ENCODE data around the gene SLC10A3.

The SLC10A3 gene

GRCh38 chrX:154469114-154469513 lies 21.3 kb downstream of the SLC10A3 start:
- Histone ChIP-seq H3K4me1 (ENCODE audit: control insufficient read depth, insufficient read depth, low read length) (no peaks in the 10 kb centered on the region), H3K4me3 (ENCODE audit: low read length) (no peak overlapping the region), H3K9me3 (ENCODE audit: control insufficient read depth, low read length) (no peaks in the 10 kb centered on the region), H3K36me3 (ENCODE audit: control insufficient read depth, insufficient read depth, low read length, severe bottlenecking) (peaks cover 62% of the 10 kb centered on the region), H3K27me3 (replicated peaks; ENCODE audit: control insufficient read depth, insufficient read depth, low read length) (peaks cover 4% of the 10 kb centered on the region), H3K9ac (ENCODE audit: low read length) (no peak overlapping the region)
- DNase-seq (ENCODE audit: low read depth): no peak

GRCh38 chrX:154468217-154468616 lies 22.2 kb downstream of the SLC10A3 start:
- no peak overlapping the region for H3K4me3 ChIP-seq (ENCODE audit: low read length)
- no peaks in the 10 kb centered on the region for H3K27me3 ChIP-seq (replicated peaks; ENCODE audit: control insufficient read depth, insufficient read depth, low read length)
- H3K36me3 ChIP-seq (ENCODE audit: control insufficient read depth, insufficient read depth, low read length, severe bottlenecking): peaks cover 68% of the 10 kb centered on the region

GRCh38 chrX:154467556-154467955 lies 22.9 kb downstream of the SLC10A3 start:
- Histone ChIP-seq H3K36me3 (ENCODE audit: control insufficient read depth, insufficient read depth, low read length, severe bottlenecking) (peaks cover 74% of the 10 kb centered on the region), H3K9me3 (ENCODE audit: control insufficient read depth, low read length) (no peaks in the 10 kb centered on the region), H3K4me1 (ENCODE audit: control insufficient read depth, insufficient read depth, low read length) (no peaks in the 10 kb centered on the region), H3K27me3 (replicated peaks; ENCODE audit: control insufficient read depth, insufficient read depth, low read length) (no peaks in the 10 kb centered on the region), H3K4me3 (ENCODE audit: low read length) (no peak overlapping the region), H3K9ac (ENCODE audit: low read length) (no peak overlapping the region)
- DNase-seq (ENCODE audit: low read depth): no peak

More at GRCh38 chrX:154468217-154468616, 22.2 kb downstream of the SLC10A3 start:
- DNase-seq (ENCODE audit: low read depth): no peak
- Histone ChIP-seq H3K9me3 (ENCODE audit: control insufficient read depth, low read length) (no peaks in the 10 kb centered on the region), H3K4me1 (ENCODE audit: control insufficient read depth, insufficient read depth, low read length) (no peaks in the 10 kb centered on the region), H3K9ac (ENCODE audit: low read length) (no peak overlapping the region)

- no peak overlapping the region for H3K9ac ChIP-seq (ENCODE audit: low read length)
- no peaks in the 10 kb centered on the region for H3K9me3 ChIP-seq (ENCODE audit: control insufficient read depth, low read length)
- H3K4me3 ChIP-seq (ENCODE audit: low read length): no peak overlapping the region
- H3K4me1 ChIP-seq (ENCODE audit: control insufficient read depth, insufficient read depth, low read length): no peaks in the 10 kb centered on the region
- DNase-seq (ENCODE audit: low read depth): no peak
- H3K36me3 ChIP-seq (ENCODE audit: control insufficient read depth, insufficient read depth, low read length, severe bottlenecking): peaks cover 80% of the 10 kb centered on the region
- no peaks in the 10 kb centered on the region for H3K27me3 ChIP-seq (replicated peaks; ENCODE audit: control insufficient read depth, insufficient read depth, low read length)
These were observed 23.5 kb downstream of the SLC10A3 start for GRCh38 chrX:154466907-154467306.

GRCh38 chrX:154466036-154466435 lies 24.4 kb downstream of the SLC10A3 start:
- Histone ChIP-seq H3K36me3 (ENCODE audit: control insufficient read depth, insufficient read depth, low read length, severe bottlenecking) (peaks cover 80% of the 10 kb centered on the region), H3K27me3 (replicated peaks; ENCODE audit: control insufficient read depth, insufficient read depth, low read length) (no peaks in the 10 kb centered on the region), H3K9me3 (ENCODE audit: control insufficient read depth, low read length) (no peaks in the 10 kb centered on the region), H3K9ac (ENCODE audit: low read length) (no peak overlapping the region), H3K4me3 (ENCODE audit: low read length) (no peak overlapping the region), H3K4me1 (ENCODE audit: control insufficient read depth, insufficient read depth, low read length) (no peaks in the 10 kb centered on the region)
- DNase-seq (ENCODE audit: low read depth): no peak

- Histone ChIP-seq H3K36me3 (ENCODE audit: control insufficient read depth, insufficient read depth, low read length, severe bottlenecking) (peaks cover 76% of the 10 kb centered on the region), H3K9me3 (ENCODE audit: control insufficient read depth, low read length) (no peaks in the 10 kb centered on the region)
These were observed 24.8 kb downstream of the SLC10A3 start for GRCh38 chrX:154465601-154466000.

GRCh38 chrX:154464806-154465365 lies 25.5 kb downstream of the SLC10A3 start:
- no peak overlapping the region for H3K9ac ChIP-seq (ENCODE audit: low read length)
- peaks cover 69% of the 10 kb centered on the region for H3K36me3 ChIP-seq (ENCODE audit: control insufficient read depth, insufficient read depth, low read length, severe bottlenecking)
- H3K27me3 ChIP-seq (replicated peaks; ENCODE audit: control insufficient read depth, insufficient read depth, low read length): no peaks in the 10 kb centered on the region
- H3K4me1 ChIP-seq (ENCODE audit: control insufficient read depth, insufficient read depth, low read length): no peaks in the 10 kb centered on the region
- H3K4me3 ChIP-seq (ENCODE audit: low read length): no peak overlapping the region
- no peaks in the 10 kb centered on the region for H3K9me3 ChIP-seq (ENCODE audit: control insufficient read depth, low read length)
- no peak for DNase-seq (ENCODE audit: low read depth)

More at GRCh38 chrX:154465601-154466000, 24.8 kb downstream of the SLC10A3 start:
- Histone ChIP-seq H3K27me3 (replicated peaks; ENCODE audit: control insufficient read depth, insufficient read depth, low read length) (no peaks in the 10 kb centered on the region), H3K4me1 (ENCODE audit: control insufficient read depth, insufficient read depth, low read length) (no peaks in the 10 kb centered on the region), H3K4me3 (ENCODE audit: low read length) (no peak overlapping the region), H3K9ac (ENCODE audit: low read length) (no peak overlapping the region)
- DNase-seq (ENCODE audit: low read depth): no peak

GRCh38 chrX:154463611-154464220 lies 26.7 kb downstream of the SLC10A3 start:
- peaks cover 57% of the 10 kb centered on the region for H3K36me3 ChIP-seq (ENCODE audit: control insufficient read depth, insufficient read depth, low read length, severe bottlenecking)
- no peak overlapping the region for H3K4me3 ChIP-seq (ENCODE audit: low read length)
- no peak for DNase-seq (ENCODE audit: low read depth)

GRCh38 chrX:154462396-154462795 lies 28.0 kb downstream of the SLC10A3 start:
- H3K4me3 ChIP-seq (ENCODE audit: low read length): no peak overlapping the region
- H3K36me3 ChIP-seq (ENCODE audit: control insufficient read depth, insufficient read depth, low read length, severe bottlenecking): peaks cover 51% of the 10 kb centered on the region
- no peak for DNase-seq (ENCODE audit: low read depth)

More at GRCh38 chrX:154463611-154464220, 26.7 kb downstream of the SLC10A3 start:
- H3K27me3 ChIP-seq (replicated peaks; ENCODE audit: control insufficient read depth, insufficient read depth, low read length): no peaks in the 10 kb centered on the region
- H3K4me1 ChIP-seq (ENCODE audit: control insufficient read depth, insufficient read depth, low read length): no peaks in the 10 kb centered on the region
- no peak overlapping the region for H3K9ac ChIP-seq (ENCODE audit: low read length)
- no peaks in the 10 kb centered on the region for H3K9me3 ChIP-seq (ENCODE audit: control insufficient read depth, low read length)

GRCh38 chrX:154460326-154460725 lies 30.1 kb downstream of the SLC10A3 start:
- H3K36me3 ChIP-seq (ENCODE audit: control insufficient read depth, insufficient read depth, low read length, severe bottlenecking): peaks cover 35% of the 10 kb centered on the region
- H3K4me1 ChIP-seq (ENCODE audit: control insufficient read depth, insufficient read depth, low read length): no peaks in the 10 kb centered on the region
- no peak for DNase-seq (ENCODE audit: low read depth)
- H3K27me3 ChIP-seq (replicated peaks; ENCODE audit: control insufficient read depth, insufficient read depth, low read length): no peaks in the 10 kb centered on the region
- H3K9ac ChIP-seq (ENCODE audit: low read length): peak overlapping the region; percentile 64
- H3K4me3 ChIP-seq (ENCODE audit: low read length): peak overlapping the region; percentile 84
- no peaks in the 10 kb centered on the region for H3K9me3 ChIP-seq (ENCODE audit: control insufficient read depth, low read length)

More at GRCh38 chrX:154462396-154462795, 28.0 kb downstream of the SLC10A3 start:
- no peaks in the 10 kb centered on the region for H3K27me3 ChIP-seq (replicated peaks; ENCODE audit: control insufficient read depth, insufficient read depth, low read length)
- no peaks in the 10 kb centered on the region for H3K4me1 ChIP-seq (ENCODE audit: control insufficient read depth, insufficient read depth, low read length)
- no peaks in the 10 kb centered on the region for H3K9me3 ChIP-seq (ENCODE audit: control insufficient read depth, low read length)
- no peak overlapping the region for H3K9ac ChIP-seq (ENCODE audit: low read length)

- H3K27me3 ChIP-seq (replicated peaks; ENCODE audit: control insufficient read depth, insufficient read depth, low read length): no peaks in the 10 kb centered on the region
- peak; percentile 31 for DNase-seq (ENCODE audit: low read depth)
- H3K4me1 ChIP-seq (ENCODE audit: control insufficient read depth, insufficient read depth, low read length): no peaks in the 10 kb centered on the region
- peak overlapping the region; percentile 84 for H3K4me3 ChIP-seq (ENCODE audit: low read length)
- H3K9me3 ChIP-seq (ENCODE audit: control insufficient read depth, low read length): no peaks in the 10 kb centered on the region
- peaks cover 32% of the 10 kb centered on the region for H3K36me3 ChIP-seq (ENCODE audit: control insufficient read depth, insufficient read depth, low read length, severe bottlenecking)
- H3K9ac ChIP-seq (ENCODE audit: low read length): peak overlapping the region; percentile 64
These were observed 30.6 kb downstream of the SLC10A3 start for GRCh38 chrX:154459832-154460231.
